ENCODE data around the gene CEP350.
"Not testable (repeated sequence)": the region's sequence is repeated elsewhere in the genome, so short reads cannot be mapped to it uniquely, and the experiment has no call there.

CEP350 gene

GRCh38 chr1:179984942-179985341 lies 30.3 kb downstream of the CEP350 start:
- DNase-seq (ENCODE audit: low spot score), result no peak

- DNase-seq (ENCODE audit: low spot score), result no peak
These were observed 36.2 kb downstream of the CEP350 start for GRCh38 chr1:179990847-179991246.

DNA sequence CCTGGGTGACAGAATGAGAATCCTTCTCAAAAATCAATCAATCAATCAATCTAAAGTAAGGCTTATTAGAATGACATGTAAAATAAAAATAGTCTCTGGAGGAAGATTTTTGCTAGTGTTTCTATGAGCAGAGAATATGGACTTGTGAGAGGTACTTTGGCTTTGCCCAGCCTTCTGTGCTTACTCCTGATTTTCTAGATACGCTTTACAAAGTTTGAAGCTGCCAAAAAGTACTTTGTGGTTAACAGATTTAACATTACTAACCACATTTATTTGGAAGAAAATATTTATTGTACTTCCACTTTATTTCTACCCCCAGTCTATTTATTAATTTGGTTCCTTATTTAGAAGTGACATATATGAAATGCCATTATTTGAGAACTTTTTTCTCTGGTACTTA lies 41.0 kb downstream of the CEP350 start:
- DNase-seq (ENCODE audit: low spot score), result no peak

DNA sequence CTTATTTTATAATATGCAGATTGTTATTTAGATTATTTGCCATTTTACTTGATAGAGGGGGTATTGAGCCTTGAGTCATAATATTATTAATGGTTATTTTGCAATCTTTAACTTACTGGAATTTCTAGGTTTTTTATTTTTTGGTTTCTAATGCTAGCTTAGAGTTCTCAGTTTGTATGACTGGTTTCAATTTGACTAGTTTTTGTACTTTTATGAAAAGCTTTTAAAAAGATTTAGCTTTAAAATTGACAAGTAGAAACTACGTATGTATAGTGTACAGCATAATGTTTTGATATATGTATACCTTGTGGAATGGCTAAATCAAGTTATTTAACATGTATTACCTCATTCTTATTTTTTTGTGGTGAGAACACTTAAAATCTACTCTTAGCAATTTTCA lies 41.5 kb downstream of the CEP350 start:
- no peak for DNase-seq (ENCODE audit: low spot score)

DNA sequence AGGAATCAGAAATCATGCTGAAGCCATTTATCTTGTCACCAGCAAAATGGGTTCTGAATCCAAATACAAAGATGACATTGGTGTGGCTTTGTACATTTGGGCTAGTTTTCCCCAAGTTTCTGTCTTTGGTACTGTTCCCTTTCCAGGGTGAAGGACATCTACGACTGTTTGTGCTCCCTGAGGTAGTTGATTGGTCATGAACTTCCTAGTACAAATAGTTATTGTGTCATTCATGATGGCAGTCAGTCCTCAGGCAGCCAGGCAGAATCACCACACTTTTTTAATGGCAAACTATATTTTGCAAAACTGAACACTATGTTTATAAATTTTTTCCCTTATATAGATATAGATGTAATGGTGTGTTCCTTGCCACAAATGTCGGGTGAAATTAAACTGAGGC lies 46.0 kb downstream of the CEP350 start:
- no peak for DNase-seq (ENCODE audit: low spot score)

DNA sequence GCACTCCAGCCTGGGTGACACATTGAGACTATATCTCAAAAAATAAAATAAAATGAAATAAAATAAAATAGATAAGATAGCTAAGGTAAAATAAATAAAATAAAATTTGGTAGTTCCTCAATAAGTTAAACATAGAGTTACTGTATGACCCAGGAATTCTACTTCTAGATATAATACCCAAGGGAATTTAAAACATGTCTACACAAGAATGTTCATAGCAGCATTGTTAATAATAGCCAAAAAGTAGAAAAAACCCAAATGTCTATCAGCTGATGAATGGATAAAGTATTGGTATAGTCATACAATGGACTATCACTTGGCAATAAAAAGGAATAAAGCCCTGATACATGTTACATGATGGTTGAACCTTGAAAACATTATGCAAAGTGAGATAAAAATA lies 47.8 kb downstream of the CEP350 start:
- DNase-seq (ENCODE audit: low spot score), result no peak

DNA sequence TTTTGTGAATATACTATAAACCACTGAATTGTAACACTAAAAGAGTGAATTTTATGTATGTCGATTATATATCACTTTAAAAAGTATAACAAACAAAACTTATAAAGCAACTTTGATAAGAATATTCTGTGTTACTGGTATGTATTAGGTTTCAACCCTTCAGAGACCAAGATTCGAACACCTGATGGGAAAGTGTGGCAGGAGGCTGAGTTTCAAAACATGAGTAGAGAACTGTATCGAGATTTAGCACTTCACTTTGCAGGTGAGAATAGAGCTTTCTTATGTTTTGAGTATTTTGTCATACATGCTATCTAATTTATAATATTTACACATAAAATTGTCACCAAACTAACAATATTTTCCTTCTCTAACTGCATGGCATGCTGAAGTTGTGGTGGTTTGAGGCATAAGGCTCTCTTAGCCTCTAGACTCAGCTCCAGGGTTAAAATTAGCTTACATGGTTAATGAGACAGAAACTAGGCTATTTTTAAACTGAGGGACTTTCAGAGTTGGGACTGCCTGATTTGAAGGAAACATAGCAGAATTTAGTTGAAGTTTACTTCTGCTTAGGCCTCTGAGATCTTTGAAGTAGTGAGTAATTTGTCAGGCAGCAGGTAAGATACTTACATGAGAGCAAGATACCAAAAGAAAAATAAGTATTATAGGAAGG lies 48.6 kb downstream of the CEP350 start:
- DNase-seq (ENCODE audit: low spot score), result no peak

- not testable (repeated sequence) for DNase-seq (ENCODE audit: low spot score)
These were observed 52.2 kb downstream of the CEP350 start for GRCh38 chr1:180006762-180007161.

- DNase-seq (ENCODE audit: low spot score), result no peak
These were observed 65.4 kb downstream of the CEP350 start for GRCh38 chr1:180020017-180020416.

DNA sequence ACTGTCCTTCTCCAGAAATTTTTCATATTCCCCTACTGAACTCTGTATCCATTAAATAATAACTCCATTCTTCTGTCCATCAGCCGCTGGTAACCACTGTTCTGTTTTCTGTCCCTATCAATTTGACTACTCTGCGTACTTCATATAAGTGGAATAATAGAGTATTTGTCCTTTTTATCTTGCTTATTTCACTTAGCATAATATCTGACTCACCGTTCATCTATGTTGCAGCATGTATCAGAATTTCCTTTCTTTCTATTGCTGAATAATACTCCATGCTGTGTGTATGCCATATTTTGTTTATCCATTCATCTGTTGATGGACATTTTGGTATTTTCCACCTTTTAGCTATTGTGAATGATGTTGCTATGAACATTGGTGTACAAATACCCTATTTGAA lies 71.9 kb downstream of the CEP350 start:
- DNase-seq (ENCODE audit: low spot score), result no peak

DNA sequence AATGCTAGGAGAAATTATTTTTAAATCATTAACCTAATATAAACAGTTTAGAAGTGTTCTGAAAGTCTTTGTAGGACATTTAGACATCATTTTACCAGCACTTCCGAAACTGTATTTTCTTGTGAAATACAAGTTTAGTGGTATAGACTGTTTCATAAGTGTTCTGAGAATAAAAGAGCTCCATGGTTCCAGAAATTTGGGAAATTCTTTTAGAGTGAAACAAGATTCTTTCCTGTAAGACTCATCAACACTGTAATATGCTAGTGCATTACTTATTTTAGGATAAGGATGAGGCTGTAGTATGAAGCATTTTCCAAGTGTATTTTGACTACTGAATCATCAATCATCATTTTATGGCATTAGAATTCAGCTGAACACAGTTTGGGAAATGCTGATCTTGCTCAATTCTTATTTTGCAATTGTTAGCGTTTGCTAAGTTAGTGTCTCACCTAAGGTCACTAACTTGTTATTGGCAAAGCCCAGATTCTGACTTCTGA lies 73.4 kb downstream of the CEP350 start:
- DNase-seq (ENCODE audit: low spot score), result peak; percentile 34

DNA sequence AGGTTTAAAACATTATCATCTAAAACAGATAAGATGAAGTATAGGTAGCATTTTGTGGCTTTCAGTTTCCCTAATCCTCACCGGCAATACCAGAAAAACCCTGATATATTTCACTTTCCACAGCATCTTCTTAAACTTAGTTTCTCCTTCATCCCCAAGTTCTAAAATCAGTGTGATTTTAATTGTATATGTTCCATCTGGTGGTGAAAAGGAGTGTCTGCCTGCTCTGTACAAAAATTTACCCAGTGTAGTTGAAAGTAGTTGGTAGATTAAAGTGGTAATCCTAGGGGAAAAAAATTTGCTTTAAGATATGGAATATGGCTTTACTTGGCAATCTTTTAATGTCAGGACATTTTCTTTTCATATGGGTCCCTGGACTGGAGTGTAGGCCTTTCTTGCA lies 74.3 kb downstream of the CEP350 start:
- no peak for DNase-seq (ENCODE audit: low spot score)

DNA sequence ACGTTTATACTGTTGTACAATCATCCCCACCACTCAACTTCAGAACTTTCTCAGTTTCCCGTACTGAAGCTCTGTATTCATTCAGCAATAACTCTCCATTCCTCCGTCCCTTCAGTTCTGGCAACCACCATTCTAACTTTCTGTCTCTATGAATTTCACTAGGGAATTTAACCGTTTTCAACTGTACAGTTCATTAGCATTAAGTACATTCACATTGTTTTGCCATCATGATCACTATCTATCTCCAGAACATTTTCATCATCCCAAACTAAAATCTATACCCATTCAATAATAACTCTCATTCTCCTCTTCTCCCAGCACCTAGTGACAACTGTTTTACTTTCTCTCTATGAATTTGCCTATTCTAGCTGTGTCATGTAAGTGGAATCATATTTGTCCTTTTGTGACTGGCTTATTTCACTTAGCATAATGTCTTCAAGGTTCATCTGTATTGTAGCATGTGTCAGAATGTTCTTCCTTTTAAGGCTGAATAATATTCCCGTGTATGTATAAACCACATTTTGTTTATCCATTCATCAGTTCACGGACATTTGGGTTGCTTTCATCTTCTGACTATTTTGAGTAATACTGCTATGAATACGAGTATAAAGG lies 75.0 kb downstream of the CEP350 start:
- DNase-seq (ENCODE audit: low spot score), result no peak

GRCh38 chr1:180031664-180032063 lies 77.1 kb downstream of the CEP350 start:
- no peak for DNase-seq (ENCODE audit: low spot score)

GRCh38 chr1:180033390-180033789 lies 78.8 kb downstream of the CEP350 start:
- no peak for DNase-seq (ENCODE audit: low spot score)

DNA sequence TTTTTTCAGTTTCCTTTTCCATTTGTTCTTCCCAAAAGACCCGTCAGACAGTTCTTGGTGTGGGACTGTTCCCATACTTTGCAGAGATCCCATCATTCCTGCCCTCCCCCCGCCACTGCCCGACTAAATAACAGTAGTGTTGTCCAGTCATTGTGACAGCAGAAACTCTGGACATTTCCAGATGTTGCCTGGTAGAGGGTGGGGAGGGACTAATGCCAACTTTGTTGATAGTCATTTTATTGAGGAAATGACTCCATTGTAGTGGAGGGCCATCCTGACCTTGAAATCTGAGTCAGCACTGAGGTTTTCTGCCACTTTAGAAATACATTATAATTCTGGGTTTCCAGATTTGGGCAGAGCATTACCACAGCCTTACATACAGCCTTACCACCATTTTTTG lies 85.4 kb downstream of the CEP350 start:
- peak; percentile 27 for DNase-seq (ENCODE audit: low spot score)

- no peak for DNase-seq (ENCODE audit: low spot score)
These were observed 87.0 kb downstream of the CEP350 start for GRCh38 chr1:180041582-180041981.

DNA sequence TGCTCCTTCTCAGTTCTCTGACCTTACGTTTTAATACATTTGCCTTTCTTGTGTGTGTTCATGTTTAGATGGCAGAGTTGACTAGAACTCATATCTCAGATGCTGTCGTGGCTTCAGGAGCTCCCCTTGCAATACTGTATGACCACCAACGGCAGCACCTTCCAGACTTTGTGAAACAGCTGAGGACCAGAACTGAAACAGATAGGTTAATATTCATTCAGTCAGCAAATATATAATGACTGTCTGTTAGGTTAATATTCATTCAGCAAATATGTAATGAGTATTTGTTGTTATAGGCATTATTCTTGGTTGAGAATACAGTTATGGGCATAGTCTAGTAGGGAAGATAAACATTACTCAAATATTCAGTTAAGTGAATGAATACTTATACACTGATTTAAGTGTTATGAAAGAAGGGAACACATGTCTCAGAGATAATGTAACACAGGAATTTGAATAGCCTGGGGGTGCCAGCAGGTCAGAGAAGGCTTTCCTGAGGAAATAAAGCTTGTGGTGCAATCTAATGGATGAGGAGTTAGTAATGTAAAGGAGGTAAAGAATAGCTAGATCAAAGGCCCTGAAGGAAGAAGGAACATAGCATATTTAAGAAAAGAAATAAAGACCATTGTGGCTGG lies 88.5 kb downstream of the CEP350 start:
- DNase-seq (ENCODE audit: low spot score), result no peak

- DNase-seq (ENCODE audit: low spot score), result no peak
These were observed 89.2 kb downstream of the CEP350 start for GRCh38 chr1:180043785-180044184.

- DNase-seq (ENCODE audit: low spot score), result no peak
These were observed 92.1 kb downstream of the CEP350 start for GRCh38 chr1:180046674-180047073.

- no peak for DNase-seq (ENCODE audit: low spot score)
These were observed 99.3 kb downstream of the CEP350 start for GRCh38 chr1:180053594-180054567.

DNA sequence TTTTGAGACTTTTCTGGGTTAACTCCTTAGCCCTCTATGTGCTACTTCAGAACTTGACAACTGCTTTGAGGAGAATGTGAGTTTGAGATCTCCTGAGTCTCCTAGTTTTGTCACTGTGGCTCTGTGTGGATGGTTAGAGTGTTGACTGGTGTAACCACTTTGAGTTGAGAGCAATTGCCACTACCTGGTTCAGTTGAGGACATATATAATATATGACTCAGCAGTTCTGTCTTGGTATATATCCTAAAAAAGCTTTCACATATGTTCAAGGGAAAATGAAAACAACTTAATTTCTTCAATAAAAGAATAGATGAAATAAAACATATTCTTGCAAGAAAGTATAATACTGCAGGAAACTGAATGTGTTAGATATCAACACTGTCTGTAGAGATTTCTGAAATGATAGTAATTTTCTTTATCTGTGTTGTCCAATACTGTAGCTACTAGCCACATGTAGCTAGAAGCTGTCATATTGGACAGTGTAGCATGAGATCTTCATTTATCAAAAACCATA lies 103.3 kb downstream of the CEP350 start:
- DNase-seq (ENCODE audit: low spot score), result no peak

Data from putamen (tissue), 1 donor.